A549 (cell line): Measurements from ENCODE around the gene BATF. TPM values are rescaled to one million over a fixed set of nuclear protein-coding genes. Genes with fewer than 3 reads are reported as not detected.

Experiments used
- ATAC-seq, 2 experiments: fragments of 200-7000 bp in 1 of 2; fragments of >200 bp in 1 of 2; cut with Nextera tagmentation in 1 of 2; cut with Tn5 transposase in 1 of 2; 3 replicates each; pipeline versions ENCODE4 v1.8.0 to v1.9.1; 2018 to 2020; ENCODE audit warnings: mild to moderate bottlenecking in 1 of 2, moderate library complexity in 1 of 2
- CTCF ChIA-PET: fragments of 300-600 bp; sonication (Branson Sonifier 250); formaldehyde crosslinking; extraction: SDS; loops from one replicate; lab custom pipeline; 2021; ENCODE audit warnings: antibody characterized with exemption, inconsistent platforms; lab: Yijun Ruan, JAX
- POLR2A ChIA-PET: fragments of 350-600 bp; formaldehyde crosslinking; extraction: SDS; loops from one replicate; lab custom pipeline; 2021; ENCODE audit warnings: antibody characterized with exemption, inconsistent platforms; lab: Yijun Ruan, JAX
- DNase-seq, 2 experiments: peaks; one replicate each; pipeline versions ENCODE4 v3.0.0 to v3.0.0-alpha.2; 2011 to 2016; ENCODE audit warnings: low read depth in 1 of 2, low spot score in 1 of 2
- FAIRE-seq: peaks from 2 replicates; lab custom pipeline; 2011; peaks lifted over from hg19 to GRCh38; lab: Jason Lieb, UNC
- H3K27ac ChIP-seq, 2 experiments: fragments of >200 bp; sonication (Bioruptor Twin); formaldehyde crosslinking; 3 replicates each; pipeline ENCODE4 v1.5.1; 2016 to 2017
- H3K4me1 ChIP-seq: fragments of >200 bp; sonication (Bioruptor Twin); formaldehyde crosslinking; 3 replicates; pipeline ENCODE4 v1.6.1; 2016
- H3K4me2 ChIP-seq: fragments of >200 bp; sonication (Bioruptor Twin); formaldehyde crosslinking; 3 replicates; pipeline ENCODE4 v1.6.1; 2016
- H3K4me3 ChIP-seq: fragments of >200 bp; sonication (Bioruptor Twin); formaldehyde crosslinking; 3 replicates; pipeline ENCODE4 v1.5.1; 2016
- H3K9me3 ChIP-seq: fragments of >200 bp; sonication (Bioruptor Twin); formaldehyde crosslinking; 3 replicates; pipeline ENCODE4 v1.6.1; 2016
- BCL3 ChIP-seq: fragments of >200 bp; sonication (Bioruptor Twin); formaldehyde crosslinking; IDR thresholded peaks from 3 replicates; pipeline ENCODE4 v1.6.1; 2016
- BHLHE40 ChIP-seq: IDR thresholded peaks from 2 replicates; pipeline ENCODE4 v1.6.1; 2012; ENCODE audit warnings: low read depth, low read length, inconsistent platforms
- CEBPB ChIP-seq, 2 experiments: fragments of >200 bp in 1 of 2; sonication (Bioruptor Twin) in 1 of 2; formaldehyde crosslinking in 1 of 2; IDR thresholded peaks; 2 replicates each; pipeline ENCODE4 v1.6.1; 2012 to 2016
- CHD2 ChIP-seq: fragments of 150-350 bp; IDR thresholded peaks from 2 replicates; pipeline ENCODE4 v1.6.1; 2014; ENCODE audit warnings: low read length; ENCODE audit not compliant: partially characterized antibody
- CHD4 ChIP-seq: fragments of 200-600 bp; sonication (generic); IDR thresholded peaks from 2 replicates; pipeline ENCODE4 v1.6.1; 2016; ENCODE audit warnings: antibody characterized with exemption, mild to moderate bottlenecking, borderline replicate concordance
- FOSB ChIP-seq: fragments of 250-450 bp; sonication (Bioruptor Pico); IDR thresholded peaks from 2 replicates; pipeline ENCODE4 v1.5.0; 2020; ENCODE audit warnings: mild to moderate bottlenecking, moderate library complexity
- FOSL2 ChIP-seq, 2 experiments: fragments of 450-650 bp in 1 of 2; fragments of >200 bp in 1 of 2; sonication (Bioruptor Twin) in 1 of 2; formaldehyde crosslinking; IDR thresholded peaks; 2 replicates each; pipeline versions ENCODE4 v1.5.0 to v1.6.1; 2016 to 2020; ENCODE audit warnings: mild to moderate bottlenecking in 1 of 2, moderate library complexity in 1 of 2
- FOXS1 ChIP-seq: fragments of 250-450 bp; sonication (Bioruptor Pico); IDR thresholded peaks from 2 replicates; pipeline ENCODE4 v1.5.0; 2020; ENCODE audit warnings: mild to moderate bottlenecking, moderate library complexity
- HDAC2 ChIP-seq: fragments of 200-600 bp; sonication (generic); IDR thresholded peaks from 2 replicates; pipeline ENCODE4 v1.6.1; 2016
- HOXA7 ChIP-seq: fragments of 250-450 bp; sonication (Bioruptor Pico); IDR thresholded peaks from 2 replicates; pipeline ENCODE4 v1.5.0; 2020; ENCODE audit warnings: mild to moderate bottlenecking, moderate library complexity
- HOXB13 ChIP-seq: fragments of 250-450 bp; sonication (Bioruptor Pico); IDR thresholded peaks from 2 replicates; pipeline ENCODE4 v1.5.0; 2020; ENCODE audit warnings: low read depth, mild to moderate bottlenecking, moderate library complexity
- HOXB5 ChIP-seq: fragments of 250-450 bp; sonication (Bioruptor Pico); IDR thresholded peaks from 2 replicates; pipeline ENCODE4 v1.5.0; 2020; ENCODE audit warnings: mild to moderate bottlenecking, moderate library complexity
- KDM1A ChIP-seq: fragments of 200-600 bp; sonication (generic); IDR thresholded peaks from 2 replicates; pipeline ENCODE4 v1.6.1; 2016; ENCODE audit warnings: low read depth, mild to moderate bottlenecking
- MAFK ChIP-seq: fragments of 450-650 bp; IDR thresholded peaks from 2 replicates; pipeline ENCODE4 v1.6.1; 2014; ENCODE audit not compliant: partially characterized antibody
- RAD21 ChIP-seq, 2 experiments: fragments of >200 bp in 1 of 2; sonication (Bioruptor Twin) in 1 of 2; formaldehyde crosslinking in 1 of 2; IDR thresholded peaks in 1 of 2; conservative IDR thresholded peaks in 1 of 2; 2 replicates in 1 of 2; 3 replicates in 1 of 2; pipeline ENCODE4 v1.6.1; 2012 to 2018; ENCODE audit warnings: inconsistent platforms in 1 of 2
- RFX5 ChIP-seq: fragments of 450-650 bp; IDR thresholded peaks from 2 replicates; pipeline ENCODE4 v1.7.1; 2014; ENCODE audit warnings: antibody characterized with exemption, mild to moderate bottlenecking, moderate library complexity
- SMC3 ChIP-seq: fragments of >200 bp; sonication (Bioruptor Twin); formaldehyde crosslinking; IDR thresholded peaks from 3 replicates; pipeline ENCODE4 v1.6.1; 2018; ENCODE audit warnings: inconsistent platforms
- TP53 ChIP-seq: fragments of 250-450 bp; sonication (Bioruptor Pico); IDR thresholded peaks from 2 replicates; pipeline ENCODE4 v1.5.0; 2021; ENCODE audit warnings: mild to moderate bottlenecking, moderate library complexity
- ZC3H11A ChIP-seq: fragments of 450-650 bp; IDR thresholded peaks from 2 replicates; pipeline ENCODE4 v1.6.1; 2014; ENCODE audit warnings: antibody characterized with exemption, mild to moderate bottlenecking
- ZSCAN20 ChIP-seq: fragments of 250-450 bp; sonication (Bioruptor Pico); IDR thresholded peaks from 2 replicates; pipeline ENCODE4 v1.8.0; 2022; ENCODE audit warnings: mild to moderate bottlenecking, moderate library complexity
- WGBS: methylation state at CpG from one replicate; pipeline ENCODE4 v1.1.6; 2017; ENCODE audit errors: missing lambda C conversion rate; 5-methylcytosine and 5-hydroxymethylcytosine counted together
- polyA plus RNA-seq, 4 experiments: library from polyadenylated mRNA; depleted of rRNA in 3 of 4; stranded (reverse); fragments of >200 nt; fragmentation: RNase III in 1 of 4; extraction: RNeasy Plus Mini Kit Qiagen cat#74134 plus additional on column Dnase treatment in 1 of 4; gene quantifications; 2 replicates in 3 of 4; 3 replicates in 1 of 4; pipeline ENCODE4 v1.2.3, GENCODE V29; 2011 to 2017
- TF ChIP-seq, protein P1 (sequence below): fragments of >200 bp; sonication (Bioruptor Twin); formaldehyde crosslinking; IDR thresholded peaks from 2 replicates; pipeline ENCODE4 v1.6.1; 2016
- TF ChIP-seq, protein P2 (sequence below): fragments of 450-650 bp; IDR thresholded peaks from 2 replicates; pipeline ENCODE4 v1.6.1; 2014; ENCODE audit warnings: antibody characterized with exemption

Gene BATF
- polyA plus RNA-seq, 2 of the 4 experiments (the other 2 are of a cell fraction): not detected

- ATAC-seq (no peak; a peak in 2 of 6 replicates), DNase-seq (no peak), FAIRE-seq (no peak)
- peaks cover 41% of the 10 kb centered on the region for H3K4me1 ChIP-seq
- 87% methylated on average over 7 of the region's 7 CpGs for WGBS
- H3K27ac ChIP-seq: peak overlapping the region; percentile 39 to 58; a peak in 4 of 6 replicates
- POLR2A ChIA-PET: no interaction called here
- H3K9me3 ChIP-seq: no peaks in the 10 kb centered on the region
- CTCF ChIA-PET: interaction anchor here (0.8 to 2.7 kb wide), 4 partner anchors 12 to 243 kb away, joined by 3 to 8 read pairs (median 4); no protein-coding TSS in a partner anchor
- H3K4me3 ChIP-seq: no peak overlapping the region
- no peak for TF ChIP-seq ZC3H11A
- TF ChIP-seq RAD21 (conservative IDR thresholded peaks at IDR 0.05 in 1 of 2, IDR thresholded peaks at IDR 0.05 in 1 of 2): no peak
- TF ChIP-seq, protein P1, sequence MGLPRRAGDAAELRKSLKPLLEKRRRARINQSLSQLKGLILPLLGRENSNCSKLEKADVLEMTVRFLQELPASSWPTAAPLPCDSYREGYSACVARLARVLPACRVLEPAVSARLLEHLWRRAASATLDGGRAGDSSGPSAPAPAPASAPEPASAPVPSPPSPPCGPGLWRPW: no peak
- TF ChIP-seq CEBPB (IDR thresholded peaks at IDR 0.05): no peak
- TF ChIP-seq ZSCAN20 (CRISPR knock-in tag): no peak
- no peak for TF ChIP-seq FOSB (CRISPR knock-in tag)
- no peak for TF ChIP-seq HOXB13 (CRISPR knock-in tag)
- no peak for TF ChIP-seq HDAC2
- TF ChIP-seq MAFK: no peak
- no peak overlapping the region for H3K4me2 ChIP-seq
These were observed 28.8 kb downstream of the BATF start for GRCh38 chr14:75551021-75551420.

- CTCF ChIA-PET: interaction anchor here (1.2 to 4.7 kb wide), 8 partner anchors 8 to 244 kb away, joined by 3 to 18 read pairs (median 4); no protein-coding TSS in a partner anchor
- no peak for FAIRE-seq
These were observed 30.9 kb downstream of the BATF start for GRCh38 chr14:75553157-75553556.

GRCh38 chr14:75553761-75554364 lies 31.6 kb downstream of the BATF start:
- no peak for DNase-seq
- peak overlapping the region; percentile 40; the same call in 2 of the 3 replicates for H3K4me2 ChIP-seq
- peaks cover 16% of the 10 kb centered on the region for H3K9me3 ChIP-seq
- H3K4me3 ChIP-seq: no peak overlapping the region
- H3K27ac ChIP-seq: peak overlapping the region; percentile 59 to 66; a peak in 5 of 6 replicates
- ChIA-PET POLR2A (no interaction called here), CTCF (interaction anchor here (1.2 to 4.7 kb wide), 6 partner anchors 12 to 245 kb away, joined by 3 to 18 read pairs (median 4); no protein-coding TSS in a partner anchor)
- ATAC-seq: no peak; a peak in 1 of 6 replicates
- H3K4me1 ChIP-seq: peaks cover 29% of the 10 kb centered on the region
- no peak for TF ChIP-seq BHLHE40
- no peak for TF ChIP-seq HOXA7 (CRISPR knock-in tag)
- TF ChIP-seq HDAC2: no peak
- 70% methylated on average over 4 of the region's 4 CpGs for WGBS
- FAIRE-seq: no peak

More at GRCh38 chr14:75553157-75553556, 30.9 kb downstream of the BATF start:
- Histone ChIP-seq H3K9me3 (peaks cover 13% of the 10 kb centered on the region), H3K4me3 (no peak overlapping the region), H3K4me1 (peaks cover 33% of the 10 kb centered on the region), H3K27ac (peak overlapping the region; percentile 59 to 66; a peak in 4 of 6 replicates), H3K4me2 (no peak overlapping the region)
- DNase-seq (no peak), ATAC-seq (no peak)
- 0 out of 4 replicates have a peak, but pooled peaks of 1 of the 2 experiments have one; percentile 5 for TF ChIP-seq CEBPB (IDR thresholded peaks at IDR 0.05)
- TF ChIP-seq ZC3H11A: no peak
- POLR2A ChIA-PET: no interaction called here
- WGBS: 97% methylated on average over 6 of the region's 6 CpGs

- ChIA-PET POLR2A (no interaction called here), CTCF (interaction anchor here (1.2 to 4.7 kb wide), 4 partner anchors 23 to 246 kb away, joined by 4 to 18 read pairs (median 4); no protein-coding TSS in a partner anchor)
- Histone ChIP-seq H3K9me3 (peaks cover 16% of the 10 kb centered on the region), H3K27ac (peak overlapping the region; percentile 59 to 66), H3K4me3 (no peak overlapping the region), H3K4me2 (peak overlapping the region; percentile 40), H3K4me1 (peaks cover 32% of the 10 kb centered on the region)
- FAIRE-seq (no peak), ATAC-seq (peak; percentile 45 to 64; a peak in 3 of 6 replicates)
- 28% methylated on average over 2 of the region's 2 CpGs for WGBS
- no peak for TF ChIP-seq HOXB13 (CRISPR knock-in tag)
- TF ChIP-seq BCL3: no peak
- TF ChIP-seq, protein P2, sequence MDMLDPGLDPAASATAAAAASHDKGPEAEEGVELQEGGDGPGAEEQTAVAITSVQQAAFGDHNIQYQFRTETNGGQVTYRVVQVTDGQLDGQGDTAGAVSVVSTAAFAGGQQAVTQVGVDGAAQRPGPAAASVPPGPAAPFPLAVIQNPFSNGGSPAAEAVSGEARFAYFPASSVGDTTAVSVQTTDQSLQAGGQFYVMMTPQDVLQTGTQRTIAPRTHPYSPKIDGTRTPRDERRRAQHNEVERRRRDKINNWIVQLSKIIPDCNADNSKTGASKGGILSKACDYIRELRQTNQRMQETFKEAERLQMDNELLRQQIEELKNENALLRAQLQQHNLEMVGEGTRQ: peak; percentile 49; the same call in 1 of the 2 replicates
- TF ChIP-seq KDM1A: no peak
- TF ChIP-seq FOXS1: no peak
- TF ChIP-seq CHD2: no peak
- no peak for TF ChIP-seq FOSL2 (IDR thresholded peaks at IDR 0.05)
- TF ChIP-seq FOSL2 (CRISPR knock-in tag; IDR thresholded peaks at IDR 0.05): peak; percentile 38; the same call in 1 of the 2 replicates
- TF ChIP-seq HOXB5: no peak
- TF ChIP-seq CHD4: no peak
- no peak for TF ChIP-seq RFX5
- TF ChIP-seq TP53 (CRISPR knock-in tag): no peak
- TF ChIP-seq SMC3: no peak
- TF ChIP-seq, all 56 proteins: peak for 2
- DNase-seq: no peak
These were observed 32.2 kb downstream of the BATF start for GRCh38 chr14:75554482-75554881.
